BLaER1 (cell line): Measurements from ENCODE around the gene ABHD17C.

ENCODE experiments used
- H3K27ac ChIP-seq: shearing (Covaris generic); formaldehyde crosslinking; 2 replicates; pipeline ENCODE4 v1.8.1; 2022
- H3K27me3 ChIP-seq: shearing (Covaris generic); formaldehyde crosslinking; 2 replicates; pipeline ENCODE4 v1.8.1; 2022
- H3K36me3 ChIP-seq: shearing (Covaris generic); formaldehyde crosslinking; 2 replicates; pipeline ENCODE4 v1.8.1; 2022
- H3K4me1 ChIP-seq: shearing (Covaris generic); formaldehyde crosslinking; 2 replicates; pipeline ENCODE4 v1.8.1; 2022
- H3K4me2 ChIP-seq: shearing (Covaris generic); formaldehyde crosslinking; 2 replicates; pipeline ENCODE4 v1.8.1; 2022
- H3K4me3 ChIP-seq: shearing (Covaris generic); formaldehyde crosslinking; 2 replicates; pipeline ENCODE4 v1.8.1; 2022
- H3K9ac ChIP-seq: shearing (Covaris generic); formaldehyde crosslinking; 2 replicates; pipeline ENCODE4 v1.8.1; 2022
- H3K9me3 ChIP-seq: shearing (Covaris generic); formaldehyde crosslinking; 2 replicates; pipeline ENCODE4 v1.8.1; 2022
- H4K20me1 ChIP-seq: shearing (Covaris generic); formaldehyde crosslinking; 2 replicates; pipeline ENCODE4 v1.8.1; 2022
- Cebpa-rat ChIP-seq: shearing (Covaris generic); IDR thresholded peaks from 2 replicates; pipeline ENCODE4 v1.8.1; 2022

The ABHD17C gene

DNA sequence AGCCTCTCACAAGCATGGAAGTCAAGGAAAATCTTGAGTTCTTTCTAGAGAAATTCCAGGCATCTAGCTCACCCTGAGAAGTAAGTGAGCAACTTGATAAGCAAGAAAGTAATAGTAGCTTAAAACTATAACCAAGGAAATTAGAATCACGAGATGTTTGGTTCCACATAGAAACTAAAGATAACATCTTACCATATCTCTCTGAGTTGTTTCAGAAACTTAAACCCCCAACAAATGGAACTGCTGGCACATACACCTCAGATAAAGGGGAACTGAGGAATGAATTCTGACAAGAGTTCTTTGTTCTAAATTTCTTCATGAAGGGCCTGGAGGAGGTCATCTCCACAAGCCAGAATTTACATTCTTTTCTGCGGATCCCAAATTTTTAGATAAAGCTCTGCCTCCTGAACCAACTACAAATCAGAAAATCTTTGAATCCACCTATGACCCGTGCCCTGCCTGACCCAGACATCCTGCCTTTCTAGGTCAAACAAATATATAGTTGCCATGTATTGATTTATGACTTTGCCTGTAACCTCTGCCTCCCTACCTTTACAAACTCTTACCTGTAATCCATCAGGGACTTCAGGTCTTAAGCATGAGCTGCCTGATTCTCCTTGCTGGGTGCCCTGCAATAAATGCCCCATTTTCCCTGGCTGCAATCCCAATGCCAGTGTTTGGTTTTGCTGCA is 26.4 kb upstream of the ABHD17C start:
- no peak overlapping the region for H3K4me3 ChIP-seq
- no peak overlapping the region for H3K27ac ChIP-seq
- peaks cover 4% of the 10 kb centered on the region for H3K4me1 ChIP-seq
- H3K9ac ChIP-seq: no peak overlapping the region
- H3K27me3 ChIP-seq: no peaks in the 10 kb centered on the region
- H3K36me3 ChIP-seq: no peaks in the 10 kb centered on the region
- TF ChIP-seq Cebpa-rat: no peak
- no peak overlapping the region for H3K4me2 ChIP-seq
- no peaks in the 10 kb centered on the region for H3K9me3 ChIP-seq
- H4K20me1 ChIP-seq: no peaks in the 10 kb centered on the region

DNA sequence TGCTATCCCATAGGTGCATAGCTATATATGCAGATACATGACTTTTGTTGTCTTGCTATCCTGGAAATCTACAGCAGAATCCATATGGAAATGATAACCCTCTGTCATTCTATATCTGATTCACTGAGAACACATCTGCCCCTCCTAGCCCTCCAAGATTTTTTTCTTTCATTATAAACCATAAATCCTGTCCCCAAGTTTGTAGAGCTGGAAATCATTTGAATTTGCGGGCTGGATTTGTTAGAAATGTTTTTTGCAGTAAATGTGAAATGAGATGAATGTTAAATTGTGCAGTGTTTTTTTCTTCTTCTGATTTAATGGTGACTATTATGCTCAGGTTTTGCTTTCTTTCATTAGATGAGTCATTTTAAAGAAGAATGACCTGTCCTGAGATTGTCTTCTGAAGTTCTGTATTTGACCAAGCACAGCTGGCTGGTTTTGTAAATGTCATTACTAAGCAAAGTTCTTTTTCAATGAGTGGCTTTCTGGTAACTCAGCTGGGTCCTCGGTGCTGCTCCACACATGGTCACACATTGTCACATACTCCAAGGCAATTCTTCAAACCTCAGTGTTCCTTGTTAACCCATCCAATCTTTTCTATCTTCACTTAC is 25.3 kb upstream of the ABHD17C start:
- H3K4me1 ChIP-seq: peaks cover 15% of the 10 kb centered on the region
- no peak overlapping the region for H3K4me2 ChIP-seq
- no peak overlapping the region for H3K4me3 ChIP-seq
- TF ChIP-seq Cebpa-rat: no peak
- H3K9me3 ChIP-seq: no peaks in the 10 kb centered on the region
- H3K27me3 ChIP-seq: no peaks in the 10 kb centered on the region
- no peak overlapping the region for H3K27ac ChIP-seq
- no peaks in the 10 kb centered on the region for H3K36me3 ChIP-seq
- no peaks in the 10 kb centered on the region for H4K20me1 ChIP-seq
- H3K9ac ChIP-seq: no peak overlapping the region

DNA sequence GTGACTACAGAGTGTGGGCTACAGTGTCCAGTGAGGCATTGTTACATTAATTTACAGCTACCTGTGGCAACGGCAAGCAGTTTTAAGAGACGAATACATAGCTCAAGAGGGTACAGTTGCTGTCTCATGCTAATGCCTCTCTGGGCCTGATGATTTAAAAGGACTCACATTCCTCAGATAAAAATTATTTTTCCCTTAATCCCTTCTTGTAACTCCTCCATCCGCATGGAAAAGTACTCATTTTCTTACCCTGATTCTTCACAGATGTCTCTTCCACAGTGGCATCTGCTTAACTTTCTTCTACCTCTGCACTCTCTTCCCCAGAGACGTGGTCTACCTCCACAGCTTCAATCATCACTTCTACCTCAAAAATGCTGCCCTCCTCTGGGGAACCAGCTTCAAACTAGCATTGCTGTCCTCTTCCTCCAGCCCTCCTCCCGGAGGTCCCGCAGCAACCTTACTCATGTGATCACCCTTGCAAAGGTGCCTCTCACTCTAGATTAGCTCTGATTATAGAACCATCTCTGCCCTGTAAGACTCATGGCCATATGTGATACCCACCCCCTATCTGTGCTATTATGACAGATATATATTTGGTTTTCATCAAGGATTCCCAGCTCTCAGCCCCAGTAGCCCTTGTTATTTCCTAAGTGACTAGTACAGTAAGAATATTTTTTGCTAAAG is 21.4 kb upstream of the ABHD17C start:
- H4K20me1 ChIP-seq: no peaks in the 10 kb centered on the region
- H3K4me2 ChIP-seq: peak overlapping the region; percentile 30
- no peak for TF ChIP-seq Cebpa-rat
- no peaks in the 10 kb centered on the region for H3K9me3 ChIP-seq
- H3K27me3 ChIP-seq: no peaks in the 10 kb centered on the region
- H3K9ac ChIP-seq: no peak overlapping the region
- H3K4me3 ChIP-seq: no peak overlapping the region
- H3K27ac ChIP-seq: no peak overlapping the region
- no peaks in the 10 kb centered on the region for H3K36me3 ChIP-seq
- peaks cover 15% of the 10 kb centered on the region for H3K4me1 ChIP-seq

DNA sequence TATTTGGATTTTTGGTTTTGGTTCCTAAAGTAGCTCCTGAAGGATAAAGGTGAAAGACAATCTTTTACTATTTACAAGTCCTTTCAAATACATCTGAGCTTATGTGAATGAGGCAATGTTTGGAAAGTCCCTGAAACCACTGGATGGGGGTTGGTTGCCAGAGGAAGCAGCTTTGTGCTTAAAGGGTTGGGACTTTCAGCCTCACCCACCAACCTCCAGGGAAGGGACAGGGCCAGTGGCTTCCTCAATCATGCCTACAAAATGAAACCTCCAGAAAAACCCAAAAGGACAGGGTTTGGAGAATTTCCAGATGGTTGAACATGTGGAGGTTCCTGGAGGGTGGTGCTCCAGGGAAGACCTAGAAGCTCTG is 20.9 kb upstream of the ABHD17C start:
- peaks cover 15% of the 10 kb centered on the region for H3K4me1 ChIP-seq
- no peaks in the 10 kb centered on the region for H3K27me3 ChIP-seq
- H3K9me3 ChIP-seq: no peaks in the 10 kb centered on the region
- no peak overlapping the region for H3K9ac ChIP-seq
- peak overlapping the region; percentile 30 for H3K4me2 ChIP-seq
- H3K4me3 ChIP-seq: no peak overlapping the region
- no peaks in the 10 kb centered on the region for H4K20me1 ChIP-seq
- TF ChIP-seq Cebpa-rat: no peak
- H3K36me3 ChIP-seq: no peaks in the 10 kb centered on the region
- no peak overlapping the region for H3K27ac ChIP-seq

DNA sequence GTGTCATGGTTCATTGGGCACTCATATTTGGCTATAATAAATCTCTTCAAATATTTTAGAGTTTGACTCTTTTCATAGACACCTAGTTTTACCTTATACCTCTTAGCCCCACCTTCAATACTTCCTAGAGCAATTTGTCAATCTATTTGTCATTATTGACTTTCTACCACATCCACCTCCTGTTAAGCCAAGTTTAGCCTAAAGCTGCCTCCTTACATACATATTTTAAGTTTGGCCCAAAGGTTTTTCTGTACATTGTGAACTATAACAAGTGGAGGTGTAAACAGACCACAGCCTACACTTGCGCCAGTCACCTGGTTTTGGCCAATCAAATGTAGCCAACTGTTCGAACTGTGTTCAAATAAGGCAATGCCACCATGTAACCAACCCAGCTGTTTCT is 18.1 kb upstream of the ABHD17C start:
- H3K9ac ChIP-seq: no peak overlapping the region
- peaks cover 15% of the 10 kb centered on the region for H3K4me1 ChIP-seq
- H3K4me3 ChIP-seq: no peak overlapping the region
- no peak for TF ChIP-seq Cebpa-rat
- H3K4me2 ChIP-seq: no peak overlapping the region
- H4K20me1 ChIP-seq: no peaks in the 10 kb centered on the region
- H3K9me3 ChIP-seq: no peaks in the 10 kb centered on the region
- no peak overlapping the region for H3K27ac ChIP-seq
- H3K27me3 ChIP-seq: no peaks in the 10 kb centered on the region
- no peaks in the 10 kb centered on the region for H3K36me3 ChIP-seq

DNA sequence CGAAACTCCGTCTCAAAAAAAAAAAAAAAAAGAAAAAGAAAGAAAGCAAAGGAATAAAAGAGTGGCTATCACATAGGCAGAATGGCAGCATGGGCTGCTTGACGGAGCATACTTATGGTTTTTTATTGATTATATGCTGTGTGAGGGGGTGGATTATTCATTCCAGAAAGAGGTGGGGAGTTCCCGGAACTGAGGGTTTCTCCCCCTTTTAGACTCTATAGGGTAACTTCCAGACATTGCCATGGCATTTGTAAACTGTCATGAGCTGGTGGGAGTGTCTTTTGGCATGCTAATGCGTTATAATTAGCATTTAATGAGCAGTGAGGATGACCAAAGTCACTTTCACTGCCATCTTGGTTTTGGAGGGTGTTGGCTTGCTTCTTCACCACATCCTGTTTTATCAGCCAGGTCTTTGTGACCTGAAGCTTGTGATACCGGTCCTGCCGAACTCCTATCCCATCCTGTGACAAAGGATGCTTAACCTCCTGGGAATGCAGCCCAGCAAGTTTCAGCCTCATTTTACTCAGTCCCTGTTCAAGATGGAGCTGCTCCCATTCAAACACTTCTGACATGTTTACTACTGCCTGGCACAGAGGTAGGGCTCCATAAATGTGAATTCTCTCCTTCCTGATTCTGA is 15.8 kb upstream of the ABHD17C start:
- H3K9ac ChIP-seq: no peak overlapping the region
- no peaks in the 10 kb centered on the region for H3K9me3 ChIP-seq
- no peaks in the 10 kb centered on the region for H3K36me3 ChIP-seq
- H3K4me3 ChIP-seq: no peak overlapping the region
- no peak for TF ChIP-seq Cebpa-rat
- peaks cover 5% of the 10 kb centered on the region for H3K4me1 ChIP-seq
- no peak overlapping the region for H3K27ac ChIP-seq
- no peaks in the 10 kb centered on the region for H4K20me1 ChIP-seq
- no peaks in the 10 kb centered on the region for H3K27me3 ChIP-seq
- H3K4me2 ChIP-seq: no peak overlapping the region

DNA sequence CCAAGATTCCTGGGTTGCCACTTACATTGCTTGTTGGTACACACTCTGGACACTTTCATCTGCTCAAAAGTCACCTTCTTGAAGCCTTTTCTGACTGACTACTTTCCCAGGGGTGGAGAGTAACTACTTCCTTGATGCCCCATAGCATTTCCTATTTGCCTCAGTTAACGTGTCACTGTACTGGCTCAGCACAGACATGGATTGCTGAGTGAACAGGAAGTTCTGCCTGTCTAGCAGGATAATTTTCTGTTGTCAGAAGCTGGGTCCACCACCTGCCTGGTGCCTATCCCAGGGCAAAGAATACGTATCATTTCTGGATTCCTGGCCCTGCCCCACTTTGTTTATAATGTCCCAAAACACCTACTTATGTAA is 15.3 kb upstream of the ABHD17C start:
- no peak overlapping the region for H3K4me2 ChIP-seq
- no peaks in the 10 kb centered on the region for H3K36me3 ChIP-seq
- H4K20me1 ChIP-seq: no peaks in the 10 kb centered on the region
- peaks cover under 1% of the 10 kb centered on the region; the same call in 1 of the 2 replicates for H3K4me1 ChIP-seq
- no peak overlapping the region for H3K9ac ChIP-seq
- H3K9me3 ChIP-seq: no peaks in the 10 kb centered on the region
- no peak overlapping the region for H3K27ac ChIP-seq
- H3K4me3 ChIP-seq: no peak overlapping the region
- no peaks in the 10 kb centered on the region for H3K27me3 ChIP-seq
- no peak for TF ChIP-seq Cebpa-rat

DNA sequence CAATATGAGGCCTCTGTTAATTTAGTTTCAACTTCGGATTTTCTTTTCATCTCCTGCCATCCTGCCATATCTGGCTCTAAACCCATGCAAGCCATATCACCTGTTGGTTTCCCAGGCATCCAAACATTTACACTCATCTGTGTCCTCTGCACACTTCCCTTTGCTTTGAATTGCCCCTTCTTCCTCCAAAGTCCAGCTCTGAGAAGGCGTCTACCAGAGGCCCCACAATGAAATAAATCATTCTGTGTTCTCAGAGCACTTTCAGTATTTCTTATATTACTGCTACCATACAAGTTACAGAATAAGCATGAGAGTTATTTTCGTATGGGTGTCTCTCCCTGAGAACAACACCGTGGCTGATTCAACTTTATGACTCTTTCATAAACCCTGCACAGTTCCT is 12.9 kb upstream of the ABHD17C start:
- TF ChIP-seq Cebpa-rat: no peak
- H3K4me2 ChIP-seq: no peak overlapping the region

DNA sequence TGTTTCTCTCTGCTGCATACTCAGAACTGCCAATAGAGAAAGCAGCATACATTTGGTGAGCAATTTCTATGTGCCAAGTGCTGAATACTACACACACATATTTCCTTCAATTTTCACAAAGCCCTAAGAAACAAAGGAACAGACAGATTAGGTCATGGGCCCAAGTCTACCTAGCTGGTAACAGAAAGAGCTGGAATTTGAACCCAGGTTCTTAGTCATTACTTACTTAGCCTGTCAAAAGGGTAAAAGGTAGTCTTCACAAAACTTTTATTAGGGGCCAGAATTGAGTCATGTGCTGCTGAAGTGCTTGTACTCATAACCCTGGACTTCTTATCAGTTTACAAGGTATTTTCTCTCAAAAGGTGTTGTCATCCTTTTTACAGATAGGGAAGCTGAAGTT is 10.4 kb upstream of the ABHD17C start:
- H3K9ac ChIP-seq: no peak overlapping the region
- H3K4me1 ChIP-seq: no peaks in the 10 kb centered on the region
- no peak for TF ChIP-seq Cebpa-rat
- H3K36me3 ChIP-seq: no peaks in the 10 kb centered on the region
- H3K4me3 ChIP-seq: no peak overlapping the region
- H4K20me1 ChIP-seq: no peaks in the 10 kb centered on the region
- no peaks in the 10 kb centered on the region for H3K9me3 ChIP-seq
- no peak overlapping the region for H3K27ac ChIP-seq
- H3K27me3 ChIP-seq: no peaks in the 10 kb centered on the region
- H3K4me2 ChIP-seq: no peak overlapping the region

More for the DNA sequence above, 12.9 kb upstream of the ABHD17C start:
- Histone ChIP-seq H4K20me1 (no peaks in the 10 kb centered on the region), H3K27ac (no peak overlapping the region), H3K4me1 (no peaks in the 10 kb centered on the region), H3K9ac (no peak overlapping the region), H3K9me3 (no peaks in the 10 kb centered on the region), H3K27me3 (no peaks in the 10 kb centered on the region), H3K36me3 (no peaks in the 10 kb centered on the region), H3K4me3 (no peak overlapping the region)

DNA sequence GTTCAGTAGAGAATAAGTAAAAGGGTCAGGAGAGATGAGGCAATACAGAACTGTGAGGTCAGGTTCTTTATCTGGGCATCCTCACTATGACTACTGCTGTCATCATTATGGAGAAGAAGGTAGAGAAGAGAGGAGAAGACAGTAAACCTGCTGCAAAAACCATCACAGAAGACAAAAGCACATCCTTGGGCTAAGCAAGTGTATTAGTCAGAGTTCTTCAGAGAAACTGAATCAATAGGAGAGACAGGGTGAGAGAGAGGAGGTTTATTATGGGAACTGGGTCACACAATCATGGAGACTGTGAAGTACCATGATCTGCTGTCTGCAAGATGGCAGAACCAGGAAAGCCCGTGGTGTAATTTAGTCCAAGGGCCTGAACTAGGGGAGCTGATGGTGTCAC is 9.5 kb upstream of the ABHD17C start:
- H3K9me3 ChIP-seq: no peaks in the 10 kb centered on the region
- no peaks in the 10 kb centered on the region for H4K20me1 ChIP-seq
- no peak overlapping the region for H3K9ac ChIP-seq
- H3K4me1 ChIP-seq: no peaks in the 10 kb centered on the region
- no peaks in the 10 kb centered on the region for H3K27me3 ChIP-seq
- no peak for TF ChIP-seq Cebpa-rat
- H3K4me3 ChIP-seq: no peak overlapping the region
- H3K27ac ChIP-seq: no peak overlapping the region
- no peak overlapping the region for H3K4me2 ChIP-seq
- H3K36me3 ChIP-seq: no peaks in the 10 kb centered on the region
